Heart right ventricle (tissue), 16 donors: Measurements from ENCODE around the gene GRIA1. TPM values are rescaled to one million over a fixed set of nuclear protein-coding genes. Genes with fewer than 3 reads are reported as not detected.

Experiments used
- ATAC-seq, 8 donors: fragments of 200-7000 bp; cut with Tn5 transposase; one replicate each; pipeline ENCODE4 v1.9.1; 2020; ENCODE audit warnings: mild to moderate bottlenecking in 8 of 8, moderate library complexity in 8 of 8, moderate number of reproducible peaks in 1 of 8
- DNase-seq, 2 donors: peaks; one replicate each; pipeline ENCODE4 v3.0.0-alpha.2; 2020
- H3K27ac ChIP-seq, 10 donors: fragments of 200-600 bp; sonication (generic) in 2 of 10; one replicate each; pipeline versions ENCODE4 v1.5.0 to v1.8.0; 2020 to 2022; ENCODE audit warnings: mild to moderate bottlenecking in 3 of 10
- H3K27me3 ChIP-seq, 7 donors: fragments of 200-600 bp; one replicate each; pipeline ENCODE4 v1.8.0; 2021 to 2022; ENCODE audit warnings: mild to moderate bottlenecking in 2 of 7
- H3K36me3 ChIP-seq, 9 donors: fragments of 200-600 bp; sonication (generic) in 1 of 9; one replicate each; pipeline versions ENCODE4 v1.5.0 to v1.8.0; 2020 to 2022; ENCODE audit warnings: mild to moderate bottlenecking in 2 of 9
- H3K4me1 ChIP-seq, 9 donors: fragments of 200-600 bp; sonication (generic) in 1 of 9; one replicate each; pipeline versions ENCODE4 v1.5.0 to v1.8.0; 2020 to 2022; ENCODE audit warnings: mild to moderate bottlenecking in 4 of 9
- H3K4me3 ChIP-seq, 10 donors: fragments of 200-600 bp; sonication (generic) in 2 of 10; one replicate each; pipeline versions ENCODE4 v1.5.0 to v1.8.0; 2020 to 2022; ENCODE audit warnings: mild to moderate bottlenecking in 7 of 10, moderate library complexity in 2 of 10
- H3K9me3 ChIP-seq, 11 donors: fragments of 200-600 bp in 10 of 11; sonication (generic) in 2 of 11; one replicate each; pipeline versions ENCODE4 v1.5.0 to v1.8.0; 2013 to 2022; ENCODE audit warnings: mild to moderate bottlenecking in 2 of 11, control low read depth in 1 of 11, moderate library complexity in 1 of 11
- WGBS, 2 donors: extraction: QIAGEN DNeasy Blood & Tissue Kit; methylation state at CpG; one replicate each; pipeline ENCODE4 v1.1.7; 2013; ENCODE audit warnings: inconsistent platforms in 1 of 2; 5-methylcytosine and 5-hydroxymethylcytosine counted together
- intact Hi-C, 10 donors: fragments of 100-400 bp; cut with DNase I; formaldehyde crosslinking; loops; one replicate each; pipeline versions ENCODE4 v1.11.1 to v1.14.2; 2022
- polyA plus RNA-seq, 2 donors: library from polyadenylated mRNA; stranded (reverse); fragments of 200-250 nt; gene quantifications; one replicate each; pipeline ENCODE4 v1.2.3, GENCODE V29; 2013
- total RNA-seq, 10 donors: library from RNA; stranded (reverse); fragmentation: NEBNext Ultra II Directional in 3 of 10; extraction: Animal tissue kit (Norgen Biotek cat#: 25700) in 3 of 10; gene quantifications; one replicate each; pipeline versions ENCODE4 v1.2.1 to v1.2.4, GENCODE V29; 2021 to 2023
- TF ChIP-seq, protein P1 (sequence below), 9 donors: fragments of 200-600 bp; sonication (generic) in 2 of 9; IDR thresholded peaks; one replicate each; pipeline versions ENCODE4 v1.5.0 to v1.8.0; 2021 to 2022; ENCODE audit warnings: antibody characterized with exemption in 9 of 9, mild to moderate bottlenecking in 5 of 9, moderate library complexity in 1 of 9
- donor health status: Arrhythmogenic right ventricular cardiomyopathy.
- donor health status: ischemic (EF 13 %, LVEDD 7.1; RV severe dilation, severe dysfunction).
- donor health status: healthy with polysubstance abuse.
- donor health status: DM: no; HTN: yes; CAD: no.
- donor health status: DM: no; HTN: no; CAD: no.
- donor health status: ischemic (EF 25% LVEDD 6.9; RV normal size, moderate dysfunction).
- donor health status: ischemic (EF 25% LVEDD 5.7; RV mildly dilated, moderate dysfunction).
- donor health status: healthy.
- donor health status: DM: yes; HTN: yes; CAD: no.
- donor health status: Ischemic cardiomyopathy.
- donor health status: ischemic (EF 35%, LVEDD 5.7; RV mildly dilated, moderate dysfunction).
- donor health status: nonischemic (EF 11% LVEDD 7.7; RV severe dilation, severe dysfunction).
- donor health status: DM: yes; HTN: yes; CAD: no.
- donor health status: PGD.
- donor health status: ischemic (EF 29% LVEDD 5.4; RV normal size, mild dysfunction).
- donor health status: nonischemic (EF 23%, LVEDD 6.1; RV moderate dilation, normal function).

The GRIA1 gene
- total and polyA plus RNA-seq, 12 donors = 0.04 to 0.49 (median 0.23) TPM; not detected in 3

GRCh38 chr5:153491856-153492255, 1.4 kb downstream of the GRIA1 start:
- intact Hi-C loops = loop anchor here in 5 of 10 donors (5.0 to 10.0 kb wide), 4 partner anchors 213 to 957 kb away; no protein-coding TSS in a partner anchor
- H3K27ac ChIP-seq = no peak overlapping the region
- DNase-seq (no peak), ATAC-seq (no peak)
- peaks cover 0 to 59% (median 44%) of the 10 kb centered on the region in 7 donors for H3K27me3 ChIP-seq
- TF ChIP-seq, protein P1, sequence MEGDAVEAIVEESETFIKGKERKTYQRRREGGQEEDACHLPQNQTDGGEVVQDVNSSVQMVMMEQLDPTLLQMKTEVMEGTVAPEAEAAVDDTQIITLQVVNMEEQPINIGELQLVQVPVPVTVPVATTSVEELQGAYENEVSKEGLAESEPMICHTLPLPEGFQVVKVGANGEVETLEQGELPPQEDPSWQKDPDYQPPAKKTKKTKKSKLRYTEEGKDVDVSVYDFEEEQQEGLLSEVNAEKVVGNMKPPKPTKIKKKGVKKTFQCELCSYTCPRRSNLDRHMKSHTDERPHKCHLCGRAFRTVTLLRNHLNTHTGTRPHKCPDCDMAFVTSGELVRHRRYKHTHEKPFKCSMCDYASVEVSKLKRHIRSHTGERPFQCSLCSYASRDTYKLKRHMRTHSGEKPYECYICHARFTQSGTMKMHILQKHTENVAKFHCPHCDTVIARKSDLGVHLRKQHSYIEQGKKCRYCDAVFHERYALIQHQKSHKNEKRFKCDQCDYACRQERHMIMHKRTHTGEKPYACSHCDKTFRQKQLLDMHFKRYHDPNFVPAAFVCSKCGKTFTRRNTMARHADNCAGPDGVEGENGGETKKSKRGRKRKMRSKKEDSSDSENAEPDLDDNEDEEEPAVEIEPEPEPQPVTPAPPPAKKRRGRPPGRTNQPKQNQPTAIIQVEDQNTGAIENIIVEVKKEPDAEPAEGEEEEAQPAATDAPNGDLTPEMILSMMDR (IDR thresholded peaks at IDR 0.05) = no peak
- no peaks in the 10 kb centered on the region for H3K9me3 ChIP-seq
- no peak overlapping the region for H3K4me3 ChIP-seq
- WGBS, 2 donors = 57 to 64% methylated on average over 8 of the region's 8 CpGs
- peaks cover 0 to 11% (median 4%) of the 10 kb centered on the region in 9 donors for H3K4me1 ChIP-seq
- no peaks in the 10 kb centered on the region for H3K36me3 ChIP-seq

- H3K27ac ChIP-seq = no peak overlapping the region
- peak in 1 of 2 donors; percentile 8 for DNase-seq
- peak in 2 of 8 donors; percentile 52 to 53 for ATAC-seq
These were observed 6.4 kb downstream of the GRIA1 start for GRCh38 chr5:153496835-153497234.

DNA sequence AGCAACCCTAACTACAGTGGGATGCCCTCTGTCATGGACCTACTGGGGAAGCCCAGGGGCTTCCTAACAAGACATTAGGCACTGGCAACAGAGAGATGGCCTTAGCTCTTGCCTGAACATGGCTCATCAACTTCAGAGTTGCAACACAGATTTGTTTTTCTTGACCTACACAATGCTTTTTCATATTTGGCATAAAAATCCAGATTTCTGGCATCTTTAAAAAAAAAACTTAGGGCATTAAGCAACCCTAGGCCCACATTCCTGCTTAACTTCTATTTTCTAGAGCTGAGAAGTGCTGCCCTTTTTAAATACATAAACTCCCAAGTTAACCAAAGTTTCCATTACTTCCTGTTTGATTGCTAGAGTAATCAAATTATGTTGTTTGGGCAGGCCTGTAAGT, 8.0 kb downstream of the GRIA1 start:
- Histone ChIP-seq H3K27ac (no peak overlapping the region), H3K4me3 (no peak overlapping the region), H3K36me3 (no peaks in the 10 kb centered on the region), H3K4me1 (no peaks in the 10 kb centered on the region), H3K27me3 (peaks cover 0 to 8% (median 1%) of the 10 kb centered on the region in 7 donors), H3K9me3 (no peaks in the 10 kb centered on the region)
- intact Hi-C loops = loop anchor here in 9 of 10 donors (1.0 to 10.0 kb wide), 9 partner anchors 129 to 964 kb away; no protein-coding TSS in a partner anchor
- no peak for ATAC-seq
- DNase-seq = no peak
- TF ChIP-seq, protein P1 (IDR thresholded peaks at IDR 0.05) = no peak

More at GRCh38 chr5:153496835-153497234, 6.4 kb downstream of the GRIA1 start:
- TF ChIP-seq, protein P1 (IDR thresholded peaks at IDR 0.05) = peak; percentile 54 to 80 (median 74)
- no peaks in the 10 kb centered on the region for H3K36me3 ChIP-seq
- no peaks in the 10 kb centered on the region for H3K4me1 ChIP-seq
- peaks cover 0 to 24% (median 15%) of the 10 kb centered on the region in 7 donors for H3K27me3 ChIP-seq
- H3K9me3 ChIP-seq = no peaks in the 10 kb centered on the region
- intact Hi-C loops = loop anchor here (2.0 to 10.0 kb wide), 10 partner anchors 130 to 962 kb away; no protein-coding TSS in a partner anchor
- H3K4me3 ChIP-seq = no peak overlapping the region
- 38 to 54% methylated on average over 1 of the region's 1 CpG for WGBS, 2 donors

GRCh38 chr5:153500178-153500577, 9.7 kb downstream of the GRIA1 start:
- WGBS, 2 donors = 75 to 81% methylated on average over 2 of the region's 2 CpGs
- no peak overlapping the region for H3K4me3 ChIP-seq
- no peak overlapping the region for H3K27ac ChIP-seq
- H3K9me3 ChIP-seq = no peaks in the 10 kb centered on the region
- H3K27me3 ChIP-seq = no peaks in the 10 kb centered on the region
- no peaks in the 10 kb centered on the region for H3K4me1 ChIP-seq
- DNase-seq (no peak), ATAC-seq (no peak)
- H3K36me3 ChIP-seq = no peaks in the 10 kb centered on the region
- intact Hi-C loops = no loop called here
- TF ChIP-seq, protein P1 (IDR thresholded peaks at IDR 0.05) = no peak
